ENCODE results near the gene SP8.

GRCh38 chr7:20790375-20790774 lies 3.7 kb upstream of the SP8 start:
- TF ChIP-seq CTCF (IDR thresholded peaks at IDR 0.05) (no peak), POLR2A (IDR thresholded peaks at IDR 0.05) (no peak)

Measured in testis (tissue), 2 donors.